Coronary artery (tissue), 2 donors: ENCODE results near the gene PCDHGA3.
A peak's percentile ranks its signal among the peaks of the same experiment; 100 is the strongest.
"Not testable (repeated sequence)": the region's sequence is repeated elsewhere in the genome, so short reads cannot be mapped to it uniquely, and the experiment has no call there.

Experiments
- DNase-seq: peaks from one replicate; pipeline ENCODE4 v3.0.0-alpha.2; 2017; ENCODE audit warnings: low spot score
- H3K27ac ChIP-seq, 2 donors: fragments of 200-600 bp; sonication (generic); one replicate each; pipeline ENCODE4 v1.5.1; 2016 to 2019
- H3K4me3 ChIP-seq: fragments of 200-600 bp; sonication (generic); 2 replicates; pipeline ENCODE4 v1.5.1; 2016; ENCODE audit warnings: mild to moderate bottlenecking, moderate library complexity
- CTCF ChIP-seq: fragments of 200-600 bp; sonication (generic); IDR thresholded peaks from one replicate; pipeline ENCODE4 v1.5.1; 2019; ENCODE audit warnings: antibody characterized with exemption

The PCDHGA3 gene

GRCh38 chr5:141343242-141343952 is at the start of gene PCDHGA3:
Gene PCDHGA3, plus strand, starts transcription at chr5:141343829. Its CDS starts 205 bp downstream, at chr5:141344034.
- DNase-seq = no peak
- peak within 1 kb of the TSS; percentile 21 for H3K4me3 ChIP-seq
- no peak for TF ChIP-seq CTCF
- no peak within 1 kb of the TSS for H3K27ac ChIP-seq

GRCh38 chr5:141298376-141298775 is 45.3 kb upstream of the PCDHGA3 start:
- H3K27ac ChIP-seq = no peak overlapping the region
- no peak for TF ChIP-seq CTCF

GRCh38 chr5:141303756-141304155 is 39.9 kb upstream of the PCDHGA3 start, which contains the start of gene SLC25A2:
Gene SLC25A2, minus strand, starts transcription at chr5:141304049. Its CDS starts 184 bp downstream, at chr5:141303865.
- Histone ChIP-seq H3K4me3 (peak within 1 kb of the TSS; percentile 40), H3K27ac (no peak within 1 kb of the TSS)
- TF ChIP-seq CTCF = no peak
- DNase-seq = no peak

More at GRCh38 chr5:141298376-141298775, 45.3 kb upstream of the PCDHGA3 start:
- H3K4me3 ChIP-seq = no peak overlapping the region
- no peak for DNase-seq

- no peak overlapping the region for H3K4me3 ChIP-seq
- DNase-seq = no peak
- no peak for TF ChIP-seq CTCF
- no peak overlapping the region for H3K27ac ChIP-seq
These were observed 37.0 kb upstream of the PCDHGA3 start for GRCh38 chr5:141306630-141307029.

GRCh38 chr5:141313711-141314110 is 29.9 kb upstream of the PCDHGA3 start:
- TF ChIP-seq CTCF = no peak
- Histone ChIP-seq H3K4me3 (no peak overlapping the region), H3K27ac (no peak overlapping the region)
- no peak for DNase-seq

GRCh38 chr5:141316963-141317362 is 26.7 kb upstream of the PCDHGA3 start:
- H3K4me3 ChIP-seq, DNase-seq: not testable (repeated sequence)

GRCh38 chr5:141319202-141319601 is 24.4 kb upstream of the PCDHGA3 start:
- Histone ChIP-seq H3K27ac (no peak overlapping the region), H3K4me3 (peak overlapping the region; percentile 86)
- no peak for DNase-seq
- TF ChIP-seq CTCF = no peak

More at GRCh38 chr5:141316963-141317362, 26.7 kb upstream of the PCDHGA3 start:
- H3K27ac ChIP-seq = not testable (repeated sequence)
